Esophagus squamous epithelium (tissue), 5 donors: ENCODE results near the gene R3HDM4. TPM values are rescaled to one million over a fixed set of nuclear protein-coding genes. Genes with fewer than 3 reads are reported as not detected.

Experiments
- DNase-seq: peaks from one replicate; lab custom pipeline; 2025; lab: John Stamatoyannopoulos, UW
- H3K27ac ChIP-seq, 4 donors: fragments of 200-600 bp; sonication (generic); one replicate each; pipeline ENCODE4 v1.5.1; 2016 to 2019; ENCODE audit warnings: mild to moderate bottlenecking in 1 of 4
- H3K27me3 ChIP-seq, 4 donors: fragments of 200-600 bp; sonication (generic); 1 replicate in 3 of 4; 2 replicates in 1 of 4; pipeline versions ENCODE4 v1.5.1 to v1.6.0; 2017 to 2021; ENCODE audit warnings: antibody characterized with exemption in 1 of 4
- H3K36me3 ChIP-seq, 3 donors: fragments of 200-600 bp; sonication (generic); one replicate each; pipeline ENCODE4 v1.5.1; 2016 to 2019
- H3K4me1 ChIP-seq, 3 donors: fragments of 200-600 bp; sonication (generic); one replicate each; pipeline ENCODE4 v1.5.1; 2017 to 2019
- H3K4me3 ChIP-seq, 4 donors: fragments of 200-600 bp; sonication (generic); 1 replicate in 3 of 4; 2 replicates in 1 of 4; pipeline ENCODE4 v1.5.1; 2016 to 2019; ENCODE audit warnings: mild to moderate bottlenecking in 2 of 4, moderate library complexity in 1 of 4
- H3K9me3 ChIP-seq, 3 donors: fragments of 200-600 bp; sonication (generic); one replicate each; pipeline ENCODE4 v1.5.1; 2016 to 2019
- POLR2A ChIP-seq, 4 donors: fragments of 450-650 bp; IDR thresholded peaks; one replicate each; pipeline ENCODE4 v1.6.1; 2017; ENCODE audit warnings: antibody characterized with exemption in 4 of 4, mild to moderate bottlenecking in 4 of 4, moderate library complexity in 3 of 4
- WGBS, 2 donors: methylation state at CpG; one replicate each; pipeline ENCODE4 v1.1.5; 2018; 5-methylcytosine and 5-hydroxymethylcytosine counted together
- intact Hi-C: fragments of 100-400 bp; cut with DNase I; formaldehyde crosslinking; loops from one replicate; pipeline ENCODE4 v1.15.0; 2022
- total RNA-seq, 4 donors: library from RNA; depleted of rRNA; stranded (reverse); fragments of >200 nt; gene quantifications; one replicate each; pipeline ENCODE4 v1.1.0, GENCODE V29; 2016
- TF ChIP-seq, protein P1 (sequence below), 6 experiments: fragments of 450-650 bp in 4 of 6; fragments of 200-600 bp in 2 of 6; sonication (generic) in 2 of 6; IDR thresholded peaks; one replicate each; pipeline ENCODE4 v1.5.1; 2016 to 2019; ENCODE audit warnings: antibody characterized with exemption in 6 of 6, mild to moderate bottlenecking in 4 of 6, moderate library complexity in 4 of 6
- donor health status: DM: yes; HTN: yes; CAD: no.

The R3HDM4 gene
- total RNA-seq, 4 donors from 2014 or later: 42.9 to 83.7 (median 62.4) TPM

DNA sequence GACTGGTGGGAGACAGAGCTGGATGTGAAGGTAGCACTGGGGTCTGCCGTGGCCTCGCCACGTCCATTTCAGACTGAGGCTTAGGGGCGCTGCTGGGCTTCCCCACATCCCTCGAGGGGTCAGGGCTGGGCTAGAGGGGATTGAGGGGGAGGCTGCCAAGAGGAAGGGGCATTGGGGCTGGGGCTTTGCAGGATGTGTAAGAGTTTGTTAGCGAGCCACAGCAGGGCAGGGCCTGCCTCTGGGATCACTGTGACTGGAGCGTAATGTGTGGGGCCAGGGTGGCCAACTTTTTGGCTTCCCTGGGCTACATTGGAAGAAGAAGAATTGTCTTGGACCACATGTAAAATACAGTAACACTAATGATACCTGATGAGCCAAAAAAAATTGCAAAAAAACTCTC is 26.9 kb upstream of the R3HDM4 start:
- intact Hi-C loops: no loop called here
- H3K36me3 ChIP-seq: peaks cover 0 to 15% (median 0%) of the 10 kb centered on the region in 3 donors
- TF ChIP-seq, protein P1, sequence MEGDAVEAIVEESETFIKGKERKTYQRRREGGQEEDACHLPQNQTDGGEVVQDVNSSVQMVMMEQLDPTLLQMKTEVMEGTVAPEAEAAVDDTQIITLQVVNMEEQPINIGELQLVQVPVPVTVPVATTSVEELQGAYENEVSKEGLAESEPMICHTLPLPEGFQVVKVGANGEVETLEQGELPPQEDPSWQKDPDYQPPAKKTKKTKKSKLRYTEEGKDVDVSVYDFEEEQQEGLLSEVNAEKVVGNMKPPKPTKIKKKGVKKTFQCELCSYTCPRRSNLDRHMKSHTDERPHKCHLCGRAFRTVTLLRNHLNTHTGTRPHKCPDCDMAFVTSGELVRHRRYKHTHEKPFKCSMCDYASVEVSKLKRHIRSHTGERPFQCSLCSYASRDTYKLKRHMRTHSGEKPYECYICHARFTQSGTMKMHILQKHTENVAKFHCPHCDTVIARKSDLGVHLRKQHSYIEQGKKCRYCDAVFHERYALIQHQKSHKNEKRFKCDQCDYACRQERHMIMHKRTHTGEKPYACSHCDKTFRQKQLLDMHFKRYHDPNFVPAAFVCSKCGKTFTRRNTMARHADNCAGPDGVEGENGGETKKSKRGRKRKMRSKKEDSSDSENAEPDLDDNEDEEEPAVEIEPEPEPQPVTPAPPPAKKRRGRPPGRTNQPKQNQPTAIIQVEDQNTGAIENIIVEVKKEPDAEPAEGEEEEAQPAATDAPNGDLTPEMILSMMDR (IDR thresholded peaks at IDR 0.05): no peak
- no peak for TF ChIP-seq POLR2A (IDR thresholded peaks at IDR 0.05)
- H3K4me3 ChIP-seq: no peak overlapping the region
- H3K27ac ChIP-seq: peak overlapping the region in 2 of 4 donors; percentile 77 to 88
- 95 to 100% methylated on average over 2 to 3 of the region's 7 CpGs for WGBS, 2 donors
- no peaks in the 10 kb centered on the region for H3K9me3 ChIP-seq
- H3K27me3 ChIP-seq: no peaks in the 10 kb centered on the region
- no peak for DNase-seq
- peaks cover 16 to 57% (median 21%) of the 10 kb centered on the region in 3 donors for H3K4me1 ChIP-seq

DNA sequence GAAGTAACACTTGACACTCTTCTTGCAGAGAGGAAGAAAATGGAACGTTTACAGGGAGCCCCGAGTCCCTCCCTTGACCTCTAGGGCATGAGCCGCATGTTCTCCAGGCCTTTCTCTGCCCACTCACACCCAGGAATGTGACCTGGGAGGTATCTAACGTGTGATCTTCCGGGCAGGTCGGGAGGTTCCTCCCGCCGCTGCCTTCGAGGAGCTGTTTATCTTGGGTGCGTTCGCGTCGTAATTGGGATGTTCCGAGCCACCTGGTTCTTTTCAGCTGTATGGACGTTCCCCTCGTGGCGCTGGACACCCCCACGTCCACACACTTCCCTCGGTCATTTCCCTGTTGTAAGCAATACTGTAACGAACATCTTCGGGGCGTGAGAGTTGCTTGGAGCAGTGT is 26.4 kb upstream of the R3HDM4 start:
- Histone ChIP-seq H3K4me1 (peaks cover 21 to 57% (median 26%) of the 10 kb centered on the region in 3 donors), H3K27ac (no peak overlapping the region), H3K9me3 (no peaks in the 10 kb centered on the region), H3K4me3 (no peak overlapping the region), H3K27me3 (no peaks in the 10 kb centered on the region), H3K36me3 (peaks cover 0 to 15% (median 0%) of the 10 kb centered on the region in 3 donors)
- 95% methylated on average over 12 to 19 of the region's 22 CpGs for WGBS, 2 donors
- TF ChIP-seq, protein P1 (IDR thresholded peaks at IDR 0.05): no peak
- no peak for TF ChIP-seq POLR2A (IDR thresholded peaks at IDR 0.05)
- intact Hi-C loops: no loop called here
- DNase-seq: no peak

DNA sequence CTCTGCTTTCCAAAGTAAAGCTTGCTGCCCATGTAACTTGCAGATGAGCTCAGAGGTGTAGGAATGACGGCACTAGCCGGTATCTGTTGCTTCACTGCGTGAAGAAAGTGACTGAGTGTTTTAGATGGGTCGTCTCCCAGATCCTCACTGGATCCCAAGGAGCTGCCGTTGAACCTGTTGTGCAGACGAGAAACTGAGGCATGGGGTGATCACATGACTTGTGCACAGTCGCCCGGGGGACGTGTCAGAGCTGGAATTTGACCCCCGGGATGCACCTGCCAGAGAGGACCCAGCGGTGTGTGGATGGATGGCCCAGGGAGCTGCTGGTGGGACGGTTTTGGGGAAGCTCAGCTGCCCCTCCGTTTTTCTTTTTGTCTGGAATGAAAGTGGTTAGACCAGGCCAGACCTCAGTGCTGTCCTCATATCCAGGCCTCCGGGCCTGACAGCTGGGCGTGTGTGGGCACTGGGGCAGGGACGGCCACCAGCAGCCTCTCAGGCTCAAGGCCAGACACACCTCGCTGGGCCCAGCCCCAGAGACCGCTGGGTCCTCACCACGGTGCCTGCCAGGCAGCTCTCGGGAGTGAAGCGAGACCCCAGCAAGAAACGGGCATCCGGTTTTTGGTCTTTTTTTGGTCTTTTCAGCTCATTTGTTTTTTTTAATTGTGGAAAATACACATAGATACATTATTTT is 25.4 kb upstream of the R3HDM4 start:
- DNase-seq: no peak
- Histone ChIP-seq H3K27me3 (no peaks in the 10 kb centered on the region), H3K27ac (no peak overlapping the region), H3K4me3 (no peak overlapping the region), H3K9me3 (no peaks in the 10 kb centered on the region), H3K4me1 (peaks cover 32 to 61% (median 36%) of the 10 kb centered on the region in 3 donors), H3K36me3 (peaks cover 0 to 12% (median 0%) of the 10 kb centered on the region in 3 donors)
- no peak for TF ChIP-seq POLR2A (IDR thresholded peaks at IDR 0.05)
- TF ChIP-seq, protein P1 (IDR thresholded peaks at IDR 0.05): no peak
- 87 to 90% methylated on average over 16 to 21 of the region's 23 CpGs for WGBS, 2 donors
- intact Hi-C loops: no loop called here

DNA sequence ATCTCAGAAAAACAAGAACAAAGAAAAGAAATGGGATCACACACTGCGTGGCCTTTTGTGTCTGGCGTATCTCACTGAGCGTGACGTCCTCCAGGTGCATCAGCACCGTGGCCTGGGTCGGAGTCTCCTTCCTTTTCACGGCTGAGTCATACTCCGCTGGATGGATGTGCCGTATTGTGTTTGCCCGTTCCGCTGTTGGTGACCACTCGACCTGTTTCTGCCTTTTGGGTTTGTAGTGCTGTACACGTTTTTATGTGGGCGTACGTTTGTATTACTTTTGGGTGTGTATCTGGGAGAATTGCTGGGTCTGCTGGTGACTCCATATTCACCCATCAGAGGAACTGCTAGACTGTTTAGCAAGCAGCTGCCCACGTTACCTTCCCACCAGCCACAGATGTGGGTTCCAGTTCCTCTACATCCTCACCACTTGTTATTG is 24.3 kb upstream of the R3HDM4 start:
- H3K9me3 ChIP-seq: no peaks in the 10 kb centered on the region
- TF ChIP-seq, protein P1 (IDR thresholded peaks at IDR 0.05): no peak
- no peak for TF ChIP-seq POLR2A (IDR thresholded peaks at IDR 0.05)
- WGBS, 2 donors: 72 to 80% methylated on average over 16 of the region's 16 CpGs
- no peaks in the 10 kb centered on the region for H3K27me3 ChIP-seq
- no peak overlapping the region for H3K4me3 ChIP-seq
- H3K4me1 ChIP-seq: peaks cover 43 to 68% (median 47%) of the 10 kb centered on the region in 3 donors
- DNase-seq: no peak
- no peak overlapping the region for H3K27ac ChIP-seq
- peaks cover 0 to 6% (median 0%) of the 10 kb centered on the region in 3 donors for H3K36me3 ChIP-seq
- intact Hi-C loops: no loop called here

DNA sequence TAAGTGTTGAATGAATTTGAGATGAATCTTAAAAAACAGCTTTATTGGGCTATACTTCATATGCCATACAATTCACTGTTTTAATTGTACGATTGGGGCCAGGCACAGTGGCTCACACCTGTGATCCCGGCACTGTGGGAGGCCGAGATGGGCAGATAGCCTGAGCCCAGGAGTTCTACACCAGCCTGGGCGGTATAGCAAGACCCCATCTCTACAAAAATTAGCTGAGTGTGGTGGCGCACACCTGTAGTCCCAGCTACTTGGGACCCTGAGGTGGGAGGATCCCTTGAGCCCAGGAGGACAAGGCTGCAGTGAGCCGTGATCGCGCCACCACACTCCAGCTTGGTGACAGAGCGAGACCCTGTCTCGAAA is 23.1 kb upstream of the R3HDM4 start:
- H3K4me3 ChIP-seq: no peak overlapping the region
- peaks cover 38 to 60% (median 40%) of the 10 kb centered on the region in 3 donors for H3K4me1 ChIP-seq
- no peak for TF ChIP-seq POLR2A (IDR thresholded peaks at IDR 0.05)
- TF ChIP-seq, protein P1 (IDR thresholded peaks at IDR 0.05): no peak
- no peak overlapping the region for H3K27ac ChIP-seq
- 93 to 95% methylated on average over 4 to 7 of the region's 10 CpGs for WGBS, 2 donors
- intact Hi-C loops: no loop called here
- no peaks in the 10 kb centered on the region for H3K27me3 ChIP-seq
- H3K36me3 ChIP-seq: peaks cover 0 to 6% (median 0%) of the 10 kb centered on the region in 3 donors
- DNase-seq: no peak
- H3K9me3 ChIP-seq: no peaks in the 10 kb centered on the region
